HG03469 (cell line): Measurements from ENCODE around the gene MRPL4.

Source experiments
- ATAC-seq: cut with Tn5 transposase; IDR thresholded peaks from one replicate; pipeline ENCODE4 v1.9.1; 2021; ENCODE audit warnings: mild to moderate bottlenecking, moderate library complexity, moderate number of reproducible peaks; ENCODE audit not compliant: unreplicated experiment

Gene MRPL4

DNA sequence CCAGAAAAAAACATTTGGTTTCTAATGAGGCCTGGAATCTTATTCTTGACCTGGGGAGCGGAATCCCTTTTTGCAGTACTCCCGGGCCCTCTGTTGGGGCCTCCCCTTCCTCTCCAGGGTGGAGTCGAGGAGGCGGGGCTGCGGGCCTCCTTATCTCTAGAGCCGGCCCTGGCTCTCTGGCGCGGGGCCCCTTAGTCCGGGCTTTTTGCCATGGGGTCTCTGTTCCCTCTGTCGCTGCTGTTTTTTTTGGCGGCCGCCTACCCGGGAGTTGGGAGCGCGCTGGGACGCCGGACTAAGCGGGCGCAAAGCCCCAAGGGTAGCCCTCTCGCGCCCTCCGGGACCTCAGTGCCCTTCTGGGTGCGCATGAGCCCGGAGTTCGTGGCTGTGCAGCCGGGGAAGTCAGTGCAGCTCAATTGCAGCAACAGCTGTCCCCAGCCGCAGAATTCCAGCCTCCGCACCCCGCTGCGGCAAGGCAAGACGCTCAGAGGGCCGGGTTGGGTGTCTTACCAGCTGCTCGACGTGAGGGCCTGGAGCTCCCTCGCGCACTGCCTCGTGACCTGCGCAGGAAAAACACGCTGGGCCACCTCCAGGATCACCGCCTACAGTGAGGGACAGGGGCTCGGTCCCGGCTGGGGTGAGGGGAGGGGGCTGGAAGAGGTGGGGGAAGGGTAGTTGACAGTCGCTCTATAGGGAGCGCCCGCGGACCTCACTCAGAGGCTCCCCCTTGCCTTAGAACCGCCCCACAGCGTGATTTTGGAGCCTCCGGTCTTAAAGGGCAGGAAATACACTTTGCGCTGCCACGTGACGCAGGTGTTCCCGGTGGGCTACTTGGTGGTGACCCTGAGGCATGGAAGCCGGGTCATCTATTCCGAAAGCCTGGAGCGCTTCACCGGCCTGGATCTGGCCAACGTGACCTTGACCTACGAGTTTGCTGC lies 35.1 kb downstream of the MRPL4 start, which contains the start of gene ICAM4:
Gene ICAM4 (plus strand): TSS at position 153 of the 935 bp plus-strand sequence. CDS start 58 bp downstream, at position 211.
- no peak for ATAC-seq

DNA sequence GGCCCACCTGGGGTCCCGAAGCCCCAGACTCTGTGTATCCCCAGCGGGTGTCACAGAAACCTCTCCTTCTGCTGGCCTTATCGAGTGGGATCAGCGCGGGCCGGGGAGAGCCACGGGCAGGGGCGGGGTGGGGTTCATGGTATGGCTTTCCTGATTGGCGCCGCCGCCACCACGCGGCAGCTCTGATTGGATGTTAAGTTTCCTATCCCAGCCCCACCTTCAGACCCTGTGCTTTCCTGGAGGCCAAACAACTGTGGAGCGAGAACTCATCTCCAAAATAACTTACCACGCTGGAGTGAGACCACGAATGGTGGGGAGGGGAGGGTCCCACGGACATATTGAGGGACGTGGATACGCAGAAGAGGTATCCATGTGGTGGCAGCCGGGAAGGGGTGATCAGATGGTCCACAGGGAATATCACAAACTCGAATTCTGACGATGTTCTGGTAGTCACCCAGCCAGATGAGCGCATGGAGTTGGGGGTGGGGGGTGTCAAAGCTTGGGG lies 36.7 kb downstream of the MRPL4 start:
- no peak for ATAC-seq

DNA sequence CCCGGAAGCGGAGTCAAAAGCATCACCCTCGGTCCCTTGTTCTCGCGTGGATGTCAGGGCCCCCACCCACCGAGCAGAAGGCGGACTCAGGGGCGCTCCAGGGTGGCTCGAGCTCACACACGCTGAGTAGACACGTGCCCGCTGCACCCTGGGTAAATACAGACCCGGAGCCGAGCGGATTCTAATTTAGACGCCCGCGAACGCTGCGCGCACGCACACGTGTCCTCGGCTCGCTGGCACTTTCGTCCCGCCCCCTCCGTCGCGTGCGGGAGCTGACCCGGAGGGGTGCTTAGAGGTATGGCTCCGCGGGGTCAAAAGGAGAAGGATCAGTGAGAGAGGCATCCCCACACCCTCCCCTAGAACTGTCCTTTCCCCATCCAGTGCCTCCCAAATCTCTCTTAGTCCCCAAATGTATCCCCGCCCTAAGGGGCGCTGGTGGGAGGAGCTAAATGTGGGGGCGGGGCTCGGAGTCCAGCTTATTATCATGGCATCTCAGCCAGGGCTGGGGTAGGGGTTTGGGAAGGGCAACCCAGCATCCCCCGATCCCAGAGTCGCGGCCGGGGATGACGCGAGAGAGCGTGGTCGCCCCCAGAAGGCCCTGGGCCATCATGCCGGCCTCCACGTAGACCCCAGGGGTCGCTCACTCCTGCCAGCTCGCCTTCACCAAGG lies 37.3 kb downstream of the MRPL4 start:
- no peak for ATAC-seq

DNA sequence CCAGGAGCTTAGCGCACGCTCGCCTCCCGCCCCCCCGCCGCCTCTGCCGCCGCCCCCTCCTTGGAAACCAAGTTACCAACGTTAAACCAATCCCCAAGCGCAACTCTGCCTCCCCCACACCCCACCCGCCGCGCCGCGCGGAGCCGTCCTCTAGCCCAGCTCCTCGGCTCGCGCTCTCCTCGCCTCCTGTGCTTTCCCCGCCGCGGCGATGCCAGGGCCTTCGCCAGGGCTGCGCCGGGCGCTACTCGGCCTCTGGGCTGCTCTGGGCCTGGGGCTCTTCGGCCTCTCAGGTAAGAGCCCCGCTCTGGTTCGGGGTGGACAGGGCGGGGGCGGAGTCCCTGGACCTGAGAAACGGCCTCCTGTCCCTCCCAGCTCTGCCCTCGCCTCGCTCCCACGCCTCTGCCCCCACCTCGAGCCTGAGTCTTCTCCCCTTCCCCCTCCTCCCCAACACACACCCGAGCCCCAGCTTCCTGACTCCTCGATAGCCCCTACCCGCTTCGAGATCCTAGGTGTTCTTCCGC lies 37.9 kb downstream of the MRPL4 start, which contains the start of gene ICAM5:
Gene ICAM5 (plus strand): TSS at position 117 of the 521 bp plus-strand sequence. CDS start 92 bp downstream, at position 209.
- no peak for ATAC-seq

DNA sequence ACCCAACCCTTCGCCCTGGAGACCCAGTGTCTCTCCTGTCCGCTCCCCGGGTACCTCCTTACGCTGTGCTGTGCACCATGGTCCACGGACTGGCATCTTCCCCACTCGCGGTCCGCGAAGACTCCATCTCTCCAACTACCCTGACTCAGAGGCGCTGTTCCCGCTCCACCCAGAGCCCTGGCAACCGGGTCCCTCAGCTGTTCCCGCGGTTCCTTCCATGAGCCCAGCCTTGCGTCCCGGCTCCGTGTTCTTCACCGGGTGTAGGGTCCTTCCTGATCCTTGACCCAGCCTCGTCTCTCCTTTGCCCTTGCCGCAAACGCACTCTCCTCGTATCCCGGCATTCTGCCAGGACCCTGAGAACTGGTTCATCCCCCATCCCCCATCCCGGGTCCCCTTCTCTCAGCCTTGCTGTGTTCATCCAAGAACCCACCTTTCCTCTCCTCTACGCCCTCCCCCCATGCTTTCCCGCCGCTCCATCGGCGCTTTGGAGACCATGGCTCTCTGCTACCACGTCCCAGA lies 38.4 kb downstream of the MRPL4 start:
- ATAC-seq: no peak

DNA sequence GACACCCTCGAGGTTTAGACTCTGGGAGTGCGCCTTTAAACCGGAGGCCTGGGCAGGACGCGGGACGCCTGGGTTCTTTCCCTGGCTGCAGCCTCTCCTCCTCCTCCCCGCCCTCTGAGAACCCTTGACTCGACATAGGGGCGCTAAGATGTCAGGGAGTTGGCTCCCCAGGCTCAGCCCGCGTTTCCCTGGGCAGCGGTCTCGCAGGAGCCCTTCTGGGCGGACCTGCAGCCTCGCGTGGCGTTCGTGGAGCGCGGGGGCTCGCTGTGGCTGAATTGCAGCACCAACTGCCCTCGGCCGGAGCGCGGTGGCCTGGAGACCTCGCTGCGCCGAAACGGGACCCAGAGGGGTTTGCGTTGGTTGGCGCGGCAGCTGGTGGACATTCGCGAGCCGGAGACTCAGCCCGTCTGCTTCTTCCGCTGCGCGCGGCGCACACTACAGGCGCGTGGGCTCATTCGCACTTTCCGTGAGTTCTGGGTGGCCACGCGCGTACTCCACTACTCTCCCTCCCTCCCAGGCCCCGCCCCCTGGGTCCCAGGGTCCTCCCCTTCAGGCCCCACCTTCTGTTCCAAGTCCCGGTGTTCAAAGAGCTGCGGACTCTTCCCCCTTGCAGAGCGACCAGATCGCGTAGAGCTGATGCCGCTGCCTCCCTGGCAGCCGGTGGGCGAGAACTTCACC lies 39.0 kb downstream of the MRPL4 start:
- ATAC-seq: no peak

DNA sequence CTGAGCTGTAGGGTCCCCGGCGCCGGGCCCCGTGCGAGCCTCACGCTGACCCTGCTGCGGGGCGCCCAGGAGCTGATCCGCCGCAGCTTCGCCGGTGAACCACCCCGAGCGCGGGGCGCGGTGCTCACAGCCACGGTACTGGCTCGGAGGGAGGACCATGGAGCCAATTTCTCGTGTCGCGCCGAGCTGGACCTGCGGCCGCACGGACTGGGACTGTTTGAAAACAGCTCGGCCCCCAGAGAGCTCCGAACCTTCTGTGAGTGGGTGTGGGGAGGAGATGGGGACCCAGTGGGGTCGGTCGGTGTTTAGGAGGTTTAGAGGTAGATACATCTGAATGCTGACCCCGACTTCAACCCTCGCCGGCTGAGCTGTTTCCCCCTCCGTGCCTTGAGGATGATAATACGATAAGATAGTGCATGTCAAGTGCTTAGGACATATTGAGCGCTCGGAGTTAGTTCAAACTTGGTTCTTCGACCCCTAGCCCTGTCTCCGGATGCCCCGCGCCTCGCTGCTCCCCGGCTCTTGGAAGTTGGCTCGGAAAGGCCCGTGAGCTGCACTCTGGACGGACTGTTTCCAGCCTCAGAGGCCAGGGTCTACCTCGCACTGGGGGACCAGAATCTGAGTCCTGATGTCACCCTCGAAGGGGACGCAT lies 39.7 kb downstream of the MRPL4 start:
- no peak for ATAC-seq

DNA sequence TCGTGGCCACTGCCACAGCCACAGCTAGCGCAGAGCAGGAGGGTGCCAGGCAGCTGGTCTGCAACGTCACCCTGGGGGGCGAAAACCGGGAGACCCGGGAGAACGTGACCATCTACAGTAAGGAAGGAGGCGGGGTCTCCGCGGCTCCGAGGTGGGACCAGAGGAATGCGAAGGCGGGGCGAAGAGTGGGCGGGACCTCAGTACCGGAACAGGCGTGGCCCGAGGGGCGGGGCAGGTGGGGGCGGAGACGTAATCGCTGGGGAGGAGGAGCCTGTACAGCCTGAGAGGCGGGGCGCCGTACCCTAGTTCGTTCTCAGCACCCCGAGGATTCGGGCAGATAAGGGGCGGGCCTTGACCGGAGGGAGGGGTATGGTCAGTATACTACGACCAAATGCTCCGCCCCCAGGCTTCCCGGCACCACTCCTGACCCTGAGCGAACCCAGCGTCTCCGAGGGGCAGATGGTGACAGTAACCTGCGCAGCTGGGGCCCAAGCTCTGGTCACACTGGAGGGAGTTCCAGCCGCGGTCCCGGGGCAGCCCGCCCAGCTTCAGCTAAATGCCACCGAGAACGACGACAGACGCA lies 40.3 kb downstream of the MRPL4 start:
- ATAC-seq: no peak

DNA sequence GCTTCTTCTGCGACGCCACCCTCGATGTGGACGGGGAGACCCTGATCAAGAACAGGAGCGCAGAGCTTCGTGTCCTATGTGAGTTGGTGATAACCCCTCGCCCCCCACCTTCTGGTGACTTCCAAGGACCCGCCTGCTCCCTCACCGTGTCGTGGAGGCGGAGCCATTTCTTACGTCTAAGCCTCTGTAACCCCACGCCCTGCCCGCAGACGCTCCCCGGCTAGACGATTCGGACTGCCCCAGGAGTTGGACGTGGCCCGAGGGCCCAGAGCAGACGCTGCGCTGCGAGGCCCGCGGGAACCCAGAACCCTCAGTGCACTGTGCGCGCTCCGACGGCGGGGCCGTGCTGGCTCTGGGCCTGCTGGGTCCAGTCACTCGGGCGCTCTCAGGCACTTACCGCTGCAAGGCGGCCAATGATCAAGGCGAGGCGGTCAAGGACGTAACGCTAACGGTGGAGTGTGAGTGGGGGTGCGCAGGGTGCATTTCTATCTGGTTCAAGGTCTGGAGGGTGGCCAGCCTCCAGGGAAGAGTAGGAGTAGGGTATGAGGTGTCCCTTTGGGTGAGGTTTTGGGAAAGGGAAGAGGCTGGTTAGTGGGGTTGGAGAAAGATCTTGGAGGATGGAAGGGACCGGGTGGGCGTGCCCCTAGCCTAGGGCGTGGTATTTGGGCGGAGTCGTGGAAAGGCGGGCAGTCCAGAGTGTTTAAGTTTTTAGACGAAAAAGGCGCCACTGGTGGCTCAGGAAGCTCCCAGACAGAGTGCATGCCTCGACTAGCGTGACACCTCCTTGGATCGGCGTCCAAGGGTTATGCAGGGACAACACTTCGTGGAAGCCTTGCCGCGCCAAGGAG lies 41.0 kb downstream of the MRPL4 start:
- ATAC-seq: no peak

DNA sequence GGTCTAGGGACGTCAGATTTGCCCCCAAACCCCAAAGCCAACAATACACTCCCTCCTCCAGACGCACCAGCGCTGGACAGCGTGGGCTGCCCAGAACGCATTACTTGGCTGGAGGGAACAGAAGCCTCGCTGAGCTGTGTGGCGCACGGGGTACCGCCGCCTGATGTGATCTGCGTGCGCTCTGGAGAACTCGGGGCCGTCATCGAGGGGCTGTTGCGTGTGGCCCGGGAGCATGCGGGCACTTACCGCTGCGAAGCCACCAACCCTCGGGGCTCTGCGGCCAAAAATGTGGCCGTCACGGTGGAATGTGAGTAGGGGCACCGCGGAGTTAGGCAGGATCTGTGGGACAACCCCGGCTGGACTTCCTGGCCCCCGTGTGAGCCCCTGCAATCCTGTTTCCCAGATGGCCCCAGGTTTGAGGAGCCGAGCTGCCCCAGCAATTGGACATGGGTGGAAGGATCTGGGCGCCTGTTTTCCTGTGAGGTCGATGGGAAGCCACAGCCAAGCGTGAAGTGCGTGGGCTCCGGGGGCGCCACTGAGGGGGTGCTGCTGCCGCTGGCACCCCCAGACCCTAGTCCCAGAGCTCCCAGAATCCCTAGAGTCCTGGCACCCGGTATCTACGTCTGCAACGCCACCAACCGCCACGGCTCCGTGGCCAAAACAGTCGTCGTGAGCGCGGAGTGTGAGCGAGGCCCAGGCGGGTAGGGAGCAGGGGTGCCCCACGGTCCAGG lies 41.8 kb downstream of the MRPL4 start:
- ATAC-seq: no peak

DNA sequence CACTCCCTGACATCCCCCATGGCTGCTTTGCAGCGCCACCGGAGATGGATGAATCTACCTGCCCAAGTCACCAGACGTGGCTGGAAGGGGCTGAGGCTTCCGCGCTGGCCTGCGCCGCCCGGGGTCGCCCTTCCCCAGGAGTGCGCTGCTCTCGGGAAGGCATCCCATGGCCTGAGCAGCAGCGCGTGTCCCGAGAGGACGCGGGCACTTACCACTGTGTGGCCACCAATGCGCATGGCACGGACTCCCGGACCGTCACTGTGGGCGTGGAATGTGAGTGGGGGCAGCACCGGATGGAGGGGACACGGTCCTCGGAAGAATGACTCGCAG lies 42.3 kb downstream of the MRPL4 start:
- no peak for ATAC-seq

DNA sequence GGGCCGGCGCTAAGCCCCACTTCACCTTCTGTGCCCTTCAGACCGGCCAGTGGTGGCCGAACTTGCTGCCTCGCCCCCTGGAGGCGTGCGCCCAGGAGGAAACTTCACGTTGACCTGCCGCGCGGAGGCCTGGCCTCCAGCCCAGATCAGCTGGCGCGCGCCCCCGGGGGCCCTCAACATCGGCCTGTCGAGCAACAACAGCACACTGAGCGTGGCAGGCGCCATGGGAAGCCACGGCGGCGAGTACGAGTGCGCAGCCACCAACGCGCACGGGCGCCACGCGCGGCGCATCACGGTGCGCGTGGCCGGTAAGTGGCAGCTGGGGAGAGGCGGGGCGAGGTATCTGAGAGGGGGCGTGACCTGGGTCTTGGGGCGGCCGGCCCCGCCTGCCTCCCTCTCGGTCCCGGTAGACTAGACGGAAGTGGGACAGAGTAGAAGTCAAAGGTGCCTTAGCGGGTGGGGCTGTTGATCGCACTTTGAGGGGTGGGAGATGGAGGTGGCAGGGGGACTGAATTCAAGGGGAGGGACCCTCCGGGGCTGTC lies 43.4 kb downstream of the MRPL4 start:
- no peak for ATAC-seq

DNA sequence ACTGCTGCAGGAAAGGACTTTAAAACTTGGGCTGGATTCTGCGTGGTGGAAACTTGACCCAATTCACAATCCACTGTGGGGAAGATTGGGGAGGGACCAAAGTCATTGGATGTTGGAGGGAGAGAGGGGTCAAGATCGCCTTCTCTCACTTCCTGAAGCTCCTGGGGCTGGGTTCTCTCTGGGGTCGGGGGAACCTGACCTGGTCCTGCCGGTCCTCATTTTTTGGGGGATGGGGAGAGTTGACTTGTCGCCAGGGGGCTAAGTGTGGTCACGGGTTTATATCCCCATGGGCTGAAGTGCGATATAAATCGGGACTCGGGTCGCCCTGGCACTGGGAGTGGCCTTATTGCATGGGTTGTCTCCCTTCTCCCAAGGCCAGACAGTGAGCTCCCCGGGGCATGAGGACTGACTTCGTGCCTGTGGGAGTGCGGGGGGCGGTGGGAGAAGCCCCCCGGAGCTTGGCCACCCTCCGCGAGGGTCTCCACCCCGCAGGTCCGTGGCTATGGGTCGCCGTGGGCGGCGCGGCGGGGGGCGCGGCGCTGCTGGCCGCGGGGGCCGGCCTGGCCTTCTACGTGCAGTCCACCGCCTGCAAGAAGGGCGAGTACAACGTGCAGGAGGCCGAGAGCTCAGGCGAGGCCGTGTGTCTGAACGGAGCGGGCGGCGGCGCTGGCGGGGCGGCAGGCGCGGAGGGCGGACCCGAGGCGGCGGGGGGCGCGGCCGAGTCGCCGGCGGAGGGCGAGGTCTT lies 44.0 kb downstream of the MRPL4 start:
- ATAC-seq: no peak

DNA sequence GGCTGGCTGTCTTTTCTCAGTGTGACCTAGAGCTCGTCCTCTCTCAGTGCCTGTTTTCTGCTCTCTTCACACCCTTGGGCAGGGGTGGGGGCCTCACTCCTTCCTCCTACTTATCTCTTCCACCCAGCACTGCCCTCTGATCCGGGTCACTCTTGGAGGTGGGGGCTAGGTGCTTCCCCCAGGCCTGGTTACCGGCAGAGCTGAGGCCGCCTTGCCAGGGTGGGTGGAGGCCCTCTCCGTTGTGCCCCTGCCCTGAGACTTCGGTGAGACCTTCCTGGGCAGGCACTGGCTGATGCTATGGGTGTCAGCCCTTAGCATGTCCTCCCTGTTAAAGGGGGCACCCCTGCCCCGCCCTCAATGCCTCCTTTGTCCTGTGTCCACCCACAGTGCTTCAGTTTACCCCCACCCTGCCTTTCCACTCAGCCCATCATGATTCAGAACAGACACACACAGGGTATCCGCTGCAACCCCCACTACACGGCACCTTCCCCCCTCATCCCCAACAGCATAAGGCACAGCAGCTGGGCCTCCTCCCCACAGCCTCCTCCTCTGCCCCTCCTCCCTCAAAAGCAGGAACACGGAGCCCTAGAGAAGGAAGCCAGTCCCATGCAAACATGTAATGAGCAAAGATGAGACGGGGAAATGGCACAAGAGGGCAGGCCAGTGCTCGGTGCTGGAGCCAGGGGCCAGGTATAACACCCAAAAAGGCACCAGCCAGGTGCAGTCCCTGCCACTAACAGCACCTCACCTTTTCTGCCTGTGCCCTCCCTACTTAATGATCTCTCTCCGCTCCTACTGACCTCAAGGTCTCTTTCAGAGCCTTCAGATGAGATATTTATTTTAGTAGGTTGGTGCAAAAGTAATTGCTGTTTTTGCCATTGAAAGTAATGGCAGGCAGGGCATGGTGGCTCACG lies 47.8 kb downstream of the MRPL4 start:
- no peak for ATAC-seq

DNA sequence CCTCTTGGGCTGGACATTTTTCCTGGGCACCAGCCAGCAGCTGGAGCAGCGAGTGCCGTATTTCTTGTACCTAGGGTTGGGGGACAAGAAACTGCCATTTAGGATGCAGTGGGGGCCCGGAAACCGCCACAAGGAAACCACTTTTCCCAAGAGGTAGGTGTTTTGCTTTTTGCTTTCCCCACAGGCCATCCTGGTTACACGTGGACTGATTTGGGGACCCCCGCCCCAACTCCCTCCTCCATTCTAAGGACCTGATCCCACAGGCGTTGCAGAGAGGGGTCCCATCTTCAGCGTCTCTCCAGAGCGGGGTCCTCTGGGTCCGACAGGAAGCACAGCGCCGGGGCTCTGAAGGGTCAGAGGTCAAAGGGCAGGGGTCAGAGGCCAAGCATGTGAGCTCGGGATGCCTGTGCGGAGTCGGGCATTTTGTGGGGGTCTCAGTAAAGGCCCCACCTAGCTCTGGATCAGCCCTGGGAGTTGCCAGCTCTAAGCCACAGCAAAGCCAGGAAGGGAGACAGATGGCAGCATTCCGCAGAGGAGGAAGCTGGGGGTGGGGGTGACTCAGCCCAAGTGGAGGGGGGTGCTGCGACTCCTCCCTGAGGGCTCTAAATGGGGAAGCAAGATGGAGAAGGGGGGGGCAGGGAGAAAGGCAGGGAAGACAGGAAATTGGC lies 53.3 kb downstream of the MRPL4 start:
- ATAC-seq: no peak

DNA sequence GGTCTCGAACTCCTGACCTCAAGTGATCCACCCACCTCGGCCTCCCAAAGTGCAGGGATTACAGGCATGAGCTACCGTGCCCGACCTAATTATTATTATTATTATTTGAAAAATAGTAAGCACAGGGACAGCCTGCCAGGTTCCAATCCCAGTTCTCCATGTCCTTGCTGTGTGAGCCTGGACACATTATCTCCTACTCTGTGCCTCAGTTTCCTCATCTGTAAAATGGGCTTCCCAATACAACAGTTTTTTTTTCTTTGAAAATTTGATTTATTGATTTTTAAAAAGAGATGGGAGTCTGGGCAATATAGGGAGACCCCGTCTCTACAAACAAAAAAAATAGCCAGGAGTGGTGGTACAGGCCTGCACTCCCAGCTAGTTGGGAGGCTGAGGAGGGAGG lies 54.3 kb downstream of the MRPL4 start:
- no peak for ATAC-seq
